ENCODE data around the gene SLC35F4.

- TF ChIP-seq, protein P1, sequence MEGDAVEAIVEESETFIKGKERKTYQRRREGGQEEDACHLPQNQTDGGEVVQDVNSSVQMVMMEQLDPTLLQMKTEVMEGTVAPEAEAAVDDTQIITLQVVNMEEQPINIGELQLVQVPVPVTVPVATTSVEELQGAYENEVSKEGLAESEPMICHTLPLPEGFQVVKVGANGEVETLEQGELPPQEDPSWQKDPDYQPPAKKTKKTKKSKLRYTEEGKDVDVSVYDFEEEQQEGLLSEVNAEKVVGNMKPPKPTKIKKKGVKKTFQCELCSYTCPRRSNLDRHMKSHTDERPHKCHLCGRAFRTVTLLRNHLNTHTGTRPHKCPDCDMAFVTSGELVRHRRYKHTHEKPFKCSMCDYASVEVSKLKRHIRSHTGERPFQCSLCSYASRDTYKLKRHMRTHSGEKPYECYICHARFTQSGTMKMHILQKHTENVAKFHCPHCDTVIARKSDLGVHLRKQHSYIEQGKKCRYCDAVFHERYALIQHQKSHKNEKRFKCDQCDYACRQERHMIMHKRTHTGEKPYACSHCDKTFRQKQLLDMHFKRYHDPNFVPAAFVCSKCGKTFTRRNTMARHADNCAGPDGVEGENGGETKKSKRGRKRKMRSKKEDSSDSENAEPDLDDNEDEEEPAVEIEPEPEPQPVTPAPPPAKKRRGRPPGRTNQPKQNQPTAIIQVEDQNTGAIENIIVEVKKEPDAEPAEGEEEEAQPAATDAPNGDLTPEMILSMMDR (IDR thresholded peaks at IDR 0.05): no peak
- no peak for TF ChIP-seq POLR2A (IDR thresholded peaks at IDR 0.05)
Observed at GRCh38 chr14:57686304-57686703, 179.6 kb downstream of the SLC35F4 start.
